Ecto neural progenitor cell (in vitro differentiated cells): ENCODE measurements around the gene TP53TG3.
"Not testable (repeated sequence)": the region's sequence is repeated elsewhere in the genome, so short reads cannot be mapped to it uniquely, and the experiment has no call there.

Experiments used
- DNase-seq: peaks from one replicate; pipeline ENCODE4 v3.0.0-alpha.2; 2018; ENCODE audit warnings: low spot score

Gene TP53TG3

GRCh38 chr16:32676065-32676464, at the start of gene TP53TG3:
Gene TP53TG3, minus strand, starts transcription at chr16:32676165. Its CDS starts 68 bp downstream, at chr16:32676097.
- DNase-seq = not testable (repeated sequence)

DNA sequence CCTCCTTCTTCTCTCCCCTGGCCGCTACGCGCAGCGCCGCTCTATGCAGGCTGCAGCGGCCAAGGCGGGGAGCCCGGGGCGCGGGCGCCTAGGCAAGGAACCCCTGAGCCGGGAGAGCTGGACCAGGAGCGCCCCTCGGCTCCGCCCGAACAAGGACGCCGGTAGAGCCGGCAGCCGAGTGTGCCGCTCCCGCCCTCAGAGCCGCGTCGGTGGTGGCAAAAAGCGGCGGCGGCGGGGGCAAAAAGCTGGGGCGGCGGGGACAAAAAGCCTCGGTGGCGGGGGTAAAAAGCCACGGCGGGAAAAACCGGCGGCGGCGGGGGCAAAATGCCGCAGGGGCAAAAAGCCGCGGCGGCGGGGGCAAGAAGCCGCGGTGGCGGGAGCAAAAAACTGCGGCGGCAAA, 25.1 kb downstream of the TP53TG3 start:
- DNase-seq = not testable (repeated sequence)

- DNase-seq = not testable (repeated sequence)
These were observed 28.4 kb downstream of the TP53TG3 start for GRCh38 chr16:32647562-32647961.

- not testable (repeated sequence) for DNase-seq
These were observed 29.2 kb downstream of the TP53TG3 start for GRCh38 chr16:32646780-32647179.

GRCh38 chr16:32646177-32646576, 29.8 kb downstream of the TP53TG3 start:
- not testable (repeated sequence) for DNase-seq

- not testable (repeated sequence) for DNase-seq
These were observed 30.6 kb downstream of the TP53TG3 start for GRCh38 chr16:32645278-32645908.

DNA sequence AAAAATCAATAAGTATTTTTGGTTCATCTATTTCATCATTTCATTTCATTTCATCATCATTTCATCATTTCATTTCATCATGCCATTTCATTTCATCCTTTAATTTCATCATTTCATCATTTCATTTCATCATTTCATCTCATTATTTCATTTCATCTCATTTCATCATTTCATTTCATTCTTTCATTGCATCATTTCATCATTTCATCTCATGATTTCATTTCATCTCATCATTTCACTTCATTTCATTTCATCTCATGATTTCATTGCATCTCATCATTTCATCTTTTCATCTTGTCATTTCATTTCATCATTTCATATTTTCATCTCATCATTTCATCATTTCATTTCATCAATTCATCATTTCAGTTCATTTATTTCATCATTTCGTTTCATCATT, 31.2 kb downstream of the TP53TG3 start:
- not testable (repeated sequence) for DNase-seq

GRCh38 chr16:32637614-32638013, 38.4 kb downstream of the TP53TG3 start:
- not testable (repeated sequence) for DNase-seq

- DNase-seq = not testable (repeated sequence)
These were observed 43.9 kb downstream of the TP53TG3 start for GRCh38 chr16:32632096-32632495.
